ENCODE results near the gene MAGED1.

Gene MAGED1
- total RNA-seq: 33.2 to 33.3 reads per million in 2 experiments

- peak; percentile 53 for DNase-seq (ENCODE audit: low read depth)
Observed at GRCh38 chrX:51892921-51893745, at the start of gene MAGED1. TSS of gene MAGED1 (plus strand) at chrX:51893623. CDS start at chrX:51894305, 682 bp downstream.

DNA sequence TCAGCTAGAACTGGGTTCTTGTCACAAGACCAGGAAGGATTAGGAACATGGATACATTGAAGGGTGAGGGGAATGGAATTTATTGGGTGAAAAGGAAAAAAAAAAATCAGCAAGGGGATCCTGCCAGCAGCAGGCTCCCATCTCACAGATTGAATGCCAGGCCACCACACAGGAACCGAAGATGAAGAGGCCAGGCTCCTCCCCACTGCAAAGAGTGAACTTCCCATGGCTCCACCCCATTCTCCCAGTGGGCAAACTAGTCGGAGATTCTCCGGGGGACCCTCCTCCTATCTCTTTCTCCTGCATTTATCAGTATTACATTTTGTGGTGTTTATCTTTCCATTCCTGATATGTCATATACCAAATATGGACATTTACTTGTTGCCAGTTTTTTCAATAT is 46.0 kb upstream of the MAGED1 start:
- DNase-seq (ENCODE audit: low read depth): no peak

GRCh38 chrX:51851507-51852085 is 41.8 kb upstream of the MAGED1 start:
- no peak for DNase-seq (ENCODE audit: low read depth)

- DNase-seq (ENCODE audit: low read depth): no peak
Observed at GRCh38 chrX:51852096-51852495, 41.3 kb upstream of the MAGED1 start.

DNA sequence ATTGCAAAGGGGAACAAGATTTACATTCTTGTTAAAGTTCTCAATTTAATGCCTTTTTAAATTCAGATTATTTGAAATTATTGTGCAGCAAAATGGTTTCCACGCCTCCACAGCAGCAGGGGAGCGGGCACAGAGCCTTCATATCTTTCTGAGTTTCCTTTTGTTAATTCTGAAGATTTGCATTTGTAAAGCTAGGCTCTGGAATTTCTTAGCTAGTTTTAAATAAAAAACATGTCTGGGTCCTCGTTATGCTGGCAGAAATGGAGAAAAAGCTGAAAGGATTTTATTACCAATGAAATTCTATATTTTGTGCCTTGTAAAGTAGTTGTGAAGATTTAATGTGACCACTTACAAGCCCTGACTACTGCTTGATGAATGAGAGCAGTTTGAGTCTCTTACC is 40.8 kb upstream of the MAGED1 start:
- DNase-seq (ENCODE audit: low read depth): no peak

DNA sequence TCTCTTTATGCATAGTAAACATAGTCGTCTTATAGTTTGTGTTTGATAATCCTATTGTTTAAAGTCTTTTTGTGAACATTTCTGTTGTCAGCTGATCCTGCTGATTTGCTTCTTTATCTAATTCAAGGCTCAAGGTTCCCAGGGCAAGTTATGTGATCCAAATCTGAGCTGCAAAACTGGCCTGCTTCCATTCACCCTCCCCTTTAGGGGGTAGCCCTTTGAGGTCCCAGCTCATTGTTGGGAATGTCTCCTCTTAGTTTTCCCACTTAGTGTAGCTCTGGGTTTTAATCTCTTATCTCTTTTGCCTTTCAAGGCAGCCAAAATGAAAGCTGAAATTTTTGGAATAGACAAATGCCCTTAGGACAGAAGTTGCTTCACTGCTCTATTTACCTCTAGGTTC is 40.2 kb upstream of the MAGED1 start:
- no peak for DNase-seq (ENCODE audit: low read depth)

DNA sequence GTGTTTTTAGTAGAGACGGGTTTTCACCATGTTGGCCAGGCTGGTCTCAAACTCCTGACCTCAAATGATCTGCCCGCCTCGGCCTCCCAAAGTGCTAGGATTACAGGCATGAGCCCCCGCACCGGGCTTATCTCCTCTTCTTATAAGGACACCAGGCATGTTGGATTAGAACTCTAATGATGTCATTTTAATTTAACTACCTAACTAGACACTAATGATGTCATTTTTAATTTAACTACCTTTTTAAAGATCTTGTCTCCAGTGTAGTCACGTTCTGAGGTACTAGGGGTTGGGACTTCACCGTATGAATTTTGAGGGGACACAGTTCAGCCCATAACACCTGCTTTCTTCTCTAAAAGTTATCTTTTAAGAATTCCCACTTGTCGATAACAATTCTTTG is 37.7 kb upstream of the MAGED1 start:
- DNase-seq (ENCODE audit: low read depth): no peak

GRCh38 chrX:51857159-51857733 is 36.2 kb upstream of the MAGED1 start:
- DNase-seq (ENCODE audit: low read depth): no peak

GRCh38 chrX:51860679-51861078 is 32.7 kb upstream of the MAGED1 start:
- no peak for DNase-seq (ENCODE audit: low read depth)

DNA sequence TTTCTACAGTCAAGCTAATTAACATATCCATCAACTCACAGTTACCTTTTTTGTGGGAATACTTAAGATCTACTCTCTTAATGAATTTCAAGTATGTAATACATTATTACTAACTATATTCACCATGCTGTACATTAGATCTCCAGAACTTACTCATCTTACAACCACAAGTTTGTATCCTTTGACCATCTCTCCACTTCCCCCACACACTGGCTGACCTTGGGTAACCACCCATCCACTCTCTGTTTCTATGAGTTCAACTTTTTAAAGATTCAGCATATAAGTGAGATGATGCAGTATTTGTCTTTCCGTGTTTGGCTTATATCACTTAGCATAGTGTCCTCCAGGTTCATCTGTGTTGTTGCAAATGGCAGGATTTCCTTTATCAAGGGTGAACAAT is 30.5 kb upstream of the MAGED1 start:
- no peak for DNase-seq (ENCODE audit: low read depth)

- no peak for DNase-seq (ENCODE audit: low read depth)
Observed at GRCh38 chrX:51866210-51866609, 27.2 kb upstream of the MAGED1 start.

DNA sequence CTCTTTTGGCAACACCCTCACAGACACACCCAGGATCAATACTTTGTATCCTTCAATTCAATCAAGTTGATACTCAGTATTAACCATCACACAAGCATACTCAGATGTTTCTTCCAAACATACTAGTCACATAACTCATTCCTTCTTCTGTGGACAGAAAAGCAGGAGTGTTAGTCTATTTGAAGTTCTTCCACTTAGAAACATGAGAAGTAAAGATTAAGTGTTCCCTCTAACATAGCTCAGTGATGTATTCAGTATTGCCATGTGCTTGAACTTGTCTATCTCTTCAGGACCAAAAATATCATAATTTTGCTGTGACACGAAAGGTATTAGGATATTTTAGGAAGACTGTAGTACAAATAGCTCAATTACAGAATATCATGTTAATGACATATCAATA is 25.8 kb upstream of the MAGED1 start:
- no peak for DNase-seq (ENCODE audit: low read depth)

- no peak for DNase-seq (ENCODE audit: low read depth)
Observed at GRCh38 chrX:51870354-51870753, 23.1 kb upstream of the MAGED1 start.

DNA sequence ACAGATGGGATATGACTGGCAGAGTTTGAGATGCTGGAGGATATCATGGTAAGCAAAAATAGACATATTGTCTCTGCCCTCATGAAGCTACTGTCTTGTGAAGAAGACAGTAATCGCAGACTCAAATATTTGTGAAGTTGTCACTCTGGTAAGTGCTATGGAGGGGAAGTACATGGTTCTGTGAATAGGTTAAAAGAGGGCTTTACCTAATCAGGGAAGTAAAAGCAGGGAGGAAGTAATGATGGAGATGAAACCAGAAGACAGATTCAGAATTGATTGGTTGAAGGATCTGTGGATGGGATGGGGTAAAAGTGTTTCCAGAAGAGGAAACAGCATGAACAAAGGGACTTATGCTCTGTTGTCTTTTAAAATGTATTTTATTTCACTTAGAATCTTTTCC is 19.3 kb upstream of the MAGED1 start:
- no peak for DNase-seq (ENCODE audit: low read depth)

DNA sequence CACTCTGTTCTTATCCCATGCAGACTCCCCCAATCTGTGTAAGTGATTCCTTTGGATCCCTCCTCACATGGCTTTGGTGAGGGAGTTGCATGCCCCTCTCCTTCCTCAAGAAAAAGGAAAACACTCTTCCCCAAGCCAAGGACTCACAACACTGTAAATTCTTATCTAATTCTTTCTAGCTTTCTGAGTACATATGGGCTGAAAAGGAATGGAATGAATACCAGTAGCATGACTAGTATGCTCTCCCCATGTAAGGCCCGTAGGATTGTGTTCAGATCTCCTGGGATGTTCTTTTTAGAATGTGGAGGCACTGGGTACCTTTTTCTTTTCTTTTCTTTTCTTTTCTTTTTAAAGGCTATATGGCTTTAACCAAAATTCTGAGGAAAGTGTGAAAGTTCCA is 17.0 kb upstream of the MAGED1 start:
- DNase-seq (ENCODE audit: low read depth): no peak

DNA sequence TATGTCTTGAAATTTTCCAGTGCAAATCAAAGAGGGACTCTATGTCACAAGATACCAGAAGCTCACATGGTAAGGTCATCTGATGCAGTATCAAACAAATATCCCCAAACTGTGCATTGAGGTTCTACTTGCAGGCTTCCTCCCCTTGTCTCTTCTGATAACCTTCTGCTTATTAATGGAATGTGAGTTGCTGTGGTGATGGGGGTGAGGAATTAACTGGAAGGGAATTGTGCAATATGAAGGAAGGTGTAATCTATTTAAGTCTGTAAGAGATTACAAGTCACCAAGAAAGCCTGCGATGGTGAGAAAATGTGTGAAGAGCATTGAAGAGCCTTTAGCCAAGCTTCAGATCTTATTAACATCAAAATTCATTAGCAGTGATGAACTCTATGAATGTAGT is 15.4 kb upstream of the MAGED1 start:
- DNase-seq (ENCODE audit: low read depth): no peak

- no peak for DNase-seq (ENCODE audit: low read depth)
Observed at GRCh38 chrX:51889851-51890250, 3.6 kb upstream of the MAGED1 start.

DNA sequence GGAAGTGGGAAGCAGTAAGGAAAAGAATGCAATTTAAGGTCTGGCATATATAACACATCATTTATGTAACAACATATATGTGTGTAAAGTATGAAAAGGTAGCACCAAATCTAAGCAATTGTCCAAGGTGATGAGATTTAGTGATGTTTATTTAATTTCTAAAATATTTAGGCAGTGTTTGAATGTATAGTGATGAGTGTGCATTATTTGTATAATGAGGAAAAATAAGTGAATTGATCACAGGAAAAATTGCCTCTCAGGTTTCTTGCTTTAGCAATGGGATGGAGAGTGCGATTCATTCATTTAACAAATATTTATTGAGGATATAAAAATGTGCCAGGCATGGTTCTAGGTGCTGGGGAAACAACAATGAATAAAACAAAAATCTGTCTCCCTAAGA is 2.2 kb upstream of the MAGED1 start:
- DNase-seq (ENCODE audit: low read depth): no peak

DNA sequence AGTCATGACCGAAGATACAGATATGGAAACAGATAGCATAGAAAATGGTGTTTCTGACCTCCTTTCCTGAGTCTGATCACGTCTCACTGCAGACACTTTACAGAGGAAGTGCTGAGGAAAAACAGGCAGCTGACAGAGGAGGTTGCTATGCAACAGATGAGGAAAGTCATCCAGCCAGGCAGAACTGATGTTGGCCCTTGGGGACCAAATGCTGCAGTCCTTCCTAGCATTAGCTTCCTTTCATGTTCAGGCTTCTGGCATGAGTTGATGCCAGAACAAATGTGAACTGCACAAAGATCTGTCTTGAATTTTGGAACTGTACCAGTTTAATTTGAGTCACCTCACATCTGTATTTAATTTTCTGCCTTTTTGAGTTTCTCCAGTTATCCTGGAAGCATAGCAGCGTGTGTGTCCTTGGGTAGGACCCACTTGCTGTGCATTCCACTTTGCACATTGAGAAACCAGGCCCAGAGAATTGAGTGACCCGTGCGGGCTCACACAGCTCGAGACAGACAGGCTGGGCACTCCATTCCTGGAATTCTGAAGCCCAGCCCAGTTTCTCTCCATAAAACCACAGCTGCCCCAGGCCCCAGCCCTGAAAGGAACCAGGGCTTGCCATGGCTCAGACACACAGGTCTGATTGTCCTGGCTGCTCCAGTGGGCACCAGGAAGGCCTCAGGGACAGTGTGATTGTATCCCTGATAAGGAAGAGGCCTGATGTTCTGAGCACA is 1.4 kb upstream of the MAGED1 start:
- no peak for DNase-seq (ENCODE audit: low read depth)

- no peak for DNase-seq (ENCODE audit: low read depth)
Observed at GRCh38 chrX:51893931-51894696, 691 bp downstream of the MAGED1 start.

DNA sequence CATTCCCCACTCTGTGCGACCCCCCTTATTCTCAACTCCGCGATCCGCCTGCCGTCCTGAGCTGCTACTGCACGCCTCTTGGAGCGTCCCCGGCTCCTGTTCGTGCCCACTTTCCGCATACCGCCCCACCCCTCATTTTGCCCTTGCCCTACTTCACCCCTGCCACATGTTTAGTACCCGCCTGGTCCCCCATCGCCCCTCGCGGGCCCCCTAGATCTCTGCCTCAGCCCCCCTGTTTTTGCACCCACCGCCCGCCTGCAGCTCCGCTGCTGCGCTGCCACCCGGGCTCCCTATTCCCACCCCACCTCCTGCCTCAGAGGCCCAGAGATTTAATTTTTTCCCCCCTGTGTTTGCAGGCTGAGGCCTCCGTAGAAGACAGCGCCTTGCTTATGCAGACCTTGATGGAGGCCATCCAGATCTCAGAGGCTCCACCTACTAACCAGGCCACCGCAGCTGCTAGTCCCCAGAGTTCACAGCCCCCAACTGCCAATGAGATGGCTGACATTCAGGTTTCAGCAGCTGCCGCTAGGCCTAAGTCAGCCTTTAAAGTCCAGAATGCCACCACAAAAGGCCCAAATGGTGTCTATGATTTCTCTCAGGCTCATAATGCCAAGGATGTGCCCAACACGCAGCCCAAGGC is 1.4 kb downstream of the MAGED1 start:
- no peak for DNase-seq (ENCODE audit: low read depth)
